Nephron (organoid): ENCODE results near the gene RAB4A.

ENCODE experiments used
- H3K27ac Mint-ChIP-seq, 3 experiments: 2 replicates each; pipeline ENCODE4 v1.8.0; 2020; ENCODE audit warnings: mixed read lengths in 3 of 3, mild to moderate bottlenecking in 2 of 3, moderate library complexity in 1 of 3
- H3K27me3 Mint-ChIP-seq: 2 replicates; pipeline ENCODE4 v1.8.0; 2021; ENCODE audit warnings: low read depth, mild to moderate bottlenecking, moderate library complexity, mixed read lengths
- H3K36me3 Mint-ChIP-seq: 2 replicates; pipeline ENCODE4 v1.8.0; 2020; ENCODE audit warnings: low read depth, mixed read lengths
- H3K4me1 Mint-ChIP-seq: 2 replicates; pipeline ENCODE4 v1.8.0; 2020; ENCODE audit warnings: mixed read lengths
- H3K4me3 Mint-ChIP-seq, 3 experiments: 2 replicates each; pipeline ENCODE4 v1.8.0; 2020; ENCODE audit warnings: mild to moderate bottlenecking in 3 of 3, mixed read lengths in 3 of 3, moderate library complexity in 2 of 3
- H3K9me3 Mint-ChIP-seq: 2 replicates; pipeline ENCODE4 v1.8.0; 2020; ENCODE audit warnings: mixed read lengths
- TF ChIP-seq, protein P1 (sequence below), 3 experiments: fragments of 200-600 bp; sonication (generic); IDR thresholded peaks; one replicate each; pipeline ENCODE4 v1.5.0; 2021; ENCODE audit warnings: antibody characterized with exemption in 3 of 3; ENCODE audit not compliant: unreplicated experiment in 3 of 3

RAB4A gene

GRCh38 chr1:229278120-229278741 lies 7.3 kb downstream of the RAB4A start:
- peaks cover 3% of the 10 kb centered on the region for H3K9me3 Mint-ChIP-seq
- H3K27ac Mint-ChIP-seq, result no peak overlapping the region
- no peaks in the 10 kb centered on the region for H3K27me3 Mint-ChIP-seq
- H3K4me3 Mint-ChIP-seq, result no peak overlapping the region
- TF ChIP-seq, protein P1, sequence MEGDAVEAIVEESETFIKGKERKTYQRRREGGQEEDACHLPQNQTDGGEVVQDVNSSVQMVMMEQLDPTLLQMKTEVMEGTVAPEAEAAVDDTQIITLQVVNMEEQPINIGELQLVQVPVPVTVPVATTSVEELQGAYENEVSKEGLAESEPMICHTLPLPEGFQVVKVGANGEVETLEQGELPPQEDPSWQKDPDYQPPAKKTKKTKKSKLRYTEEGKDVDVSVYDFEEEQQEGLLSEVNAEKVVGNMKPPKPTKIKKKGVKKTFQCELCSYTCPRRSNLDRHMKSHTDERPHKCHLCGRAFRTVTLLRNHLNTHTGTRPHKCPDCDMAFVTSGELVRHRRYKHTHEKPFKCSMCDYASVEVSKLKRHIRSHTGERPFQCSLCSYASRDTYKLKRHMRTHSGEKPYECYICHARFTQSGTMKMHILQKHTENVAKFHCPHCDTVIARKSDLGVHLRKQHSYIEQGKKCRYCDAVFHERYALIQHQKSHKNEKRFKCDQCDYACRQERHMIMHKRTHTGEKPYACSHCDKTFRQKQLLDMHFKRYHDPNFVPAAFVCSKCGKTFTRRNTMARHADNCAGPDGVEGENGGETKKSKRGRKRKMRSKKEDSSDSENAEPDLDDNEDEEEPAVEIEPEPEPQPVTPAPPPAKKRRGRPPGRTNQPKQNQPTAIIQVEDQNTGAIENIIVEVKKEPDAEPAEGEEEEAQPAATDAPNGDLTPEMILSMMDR (IDR thresholded peaks at IDR 0.05; ENCODE audit: unreplicated experiment in 3 of 3), result no peak
- H3K36me3 Mint-ChIP-seq, result peaks cover 21% of the 10 kb centered on the region
- peaks cover 5% of the 10 kb centered on the region for H3K4me1 Mint-ChIP-seq

DNA sequence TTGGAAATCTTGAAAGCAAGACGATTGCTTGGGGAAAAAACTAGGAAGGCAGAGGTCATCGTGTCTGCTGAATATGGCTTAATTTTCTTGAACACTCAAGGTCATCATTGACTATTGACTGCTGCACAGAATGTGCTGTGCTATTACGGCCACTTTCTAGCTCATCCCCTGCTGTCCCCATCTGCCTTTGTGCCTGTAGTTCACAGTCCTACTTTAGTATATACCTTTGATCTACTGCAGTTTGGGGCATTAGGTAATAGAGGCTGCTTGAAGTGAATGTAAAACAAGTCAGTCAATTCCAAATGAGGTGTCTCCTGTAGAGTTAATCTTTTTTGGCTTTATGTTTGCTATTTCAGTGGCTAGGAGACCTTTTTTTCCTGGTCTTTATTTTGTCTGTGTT lies 8.3 kb downstream of the RAB4A start:
- Mint-ChIP-seq H3K4me1 (peaks cover 4% of the 10 kb centered on the region), H3K4me3 (no peak overlapping the region), H3K27ac (no peak overlapping the region), H3K9me3 (peaks cover 3% of the 10 kb centered on the region), H3K27me3 (no peaks in the 10 kb centered on the region), H3K36me3 (peaks cover 21% of the 10 kb centered on the region)
- TF ChIP-seq, protein P1 (IDR thresholded peaks at IDR 0.05; ENCODE audit: unreplicated experiment in 3 of 3), result no peak

GRCh38 chr1:229280037-229280828 lies 9.3 kb downstream of the RAB4A start:
- no peak overlapping the region for H3K27ac Mint-ChIP-seq
- H3K4me3 Mint-ChIP-seq, result no peak overlapping the region
- H3K27me3 Mint-ChIP-seq, result no peaks in the 10 kb centered on the region
- peaks cover 3% of the 10 kb centered on the region for H3K9me3 Mint-ChIP-seq
- peaks cover 21% of the 10 kb centered on the region for H3K36me3 Mint-ChIP-seq
- TF ChIP-seq, protein P1 (IDR thresholded peaks at IDR 0.05; ENCODE audit: unreplicated experiment in 3 of 3), result no peak
- H3K4me1 Mint-ChIP-seq, result peaks cover 2% of the 10 kb centered on the region

DNA sequence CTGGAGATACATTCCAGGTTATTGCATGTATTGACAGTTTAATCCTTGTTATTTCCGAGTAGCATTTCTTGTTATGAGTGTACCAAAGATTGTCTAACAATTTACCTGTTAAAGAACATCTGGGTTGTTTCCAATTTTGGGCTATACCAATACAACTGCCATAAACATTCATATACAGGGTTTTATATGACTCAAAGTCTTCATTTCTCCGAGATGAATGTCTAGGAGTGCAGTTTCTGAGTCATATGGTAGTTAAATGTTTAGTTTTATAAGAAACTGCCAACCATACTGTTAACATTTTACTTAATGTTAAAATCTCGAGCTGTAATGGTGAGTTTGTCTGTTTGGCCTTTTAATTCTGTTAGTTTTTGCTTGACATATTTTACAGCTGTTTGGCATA lies 10.0 kb downstream of the RAB4A start:
- no peaks in the 10 kb centered on the region for H3K27me3 Mint-ChIP-seq
- H3K9me3 Mint-ChIP-seq, result peaks cover 3% of the 10 kb centered on the region
- no peak overlapping the region for H3K4me3 Mint-ChIP-seq
- TF ChIP-seq, protein P1 (IDR thresholded peaks at IDR 0.05; ENCODE audit: unreplicated experiment in 3 of 3), result no peak
- H3K36me3 Mint-ChIP-seq, result peaks cover 21% of the 10 kb centered on the region
- H3K27ac Mint-ChIP-seq, result no peak overlapping the region
- peaks cover 5% of the 10 kb centered on the region for H3K4me1 Mint-ChIP-seq

DNA sequence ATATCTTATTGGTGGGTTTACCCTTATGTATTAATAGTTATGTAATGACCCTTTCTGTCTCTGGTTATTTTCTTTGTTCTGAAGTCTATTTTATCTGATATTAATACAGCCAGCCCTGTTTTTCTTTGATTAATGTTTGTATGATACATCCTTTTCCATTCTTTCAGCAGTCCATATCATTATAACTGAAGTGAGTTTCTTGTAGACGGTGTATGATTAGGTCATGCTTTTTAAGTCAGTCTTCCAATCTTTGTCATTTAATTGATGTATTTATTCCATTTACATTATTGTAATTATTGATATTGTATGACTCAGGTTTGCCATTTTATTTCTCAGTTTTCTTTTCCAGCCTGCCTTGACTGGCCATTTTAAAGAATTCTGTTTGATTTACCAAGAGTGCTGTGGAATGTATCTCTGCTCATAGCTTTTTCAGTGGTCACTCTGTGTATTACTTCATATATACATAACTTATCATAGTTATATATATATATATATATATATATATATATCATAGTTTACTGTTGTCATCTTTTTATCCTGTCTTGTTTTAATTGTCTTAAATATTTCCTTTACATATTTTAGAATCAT lies 10.5 kb downstream of the RAB4A start:
- peaks cover 3% of the 10 kb centered on the region for H3K9me3 Mint-ChIP-seq
- H3K36me3 Mint-ChIP-seq, result peaks cover 21% of the 10 kb centered on the region
- no peak overlapping the region for H3K4me3 Mint-ChIP-seq
- no peak overlapping the region for H3K27ac Mint-ChIP-seq
- H3K27me3 Mint-ChIP-seq, result no peaks in the 10 kb centered on the region
- peaks cover 5% of the 10 kb centered on the region for H3K4me1 Mint-ChIP-seq
- TF ChIP-seq, protein P1 (IDR thresholded peaks at IDR 0.05; ENCODE audit: unreplicated experiment in 3 of 3), result no peak
